Mucosa of rectum (tissue), 2 donors: ENCODE results near the gene IGFL2.
"Not testable (repeated sequence)": the region's sequence is repeated elsewhere in the genome, so short reads cannot be mapped to it uniquely, and the experiment has no call there.

Experiments used
- H3K27ac ChIP-seq, 2 donors: one replicate each; pipeline ENCODE4 v1.7.0; 2013; ENCODE audit warnings: inconsistent platforms in 2 of 2, low read depth in 2 of 2, low read length in 2 of 2
- H3K27me3 ChIP-seq, 2 donors: one replicate each; pipeline ENCODE4 v1.7.0; 2013; ENCODE audit warnings: low read length in 2 of 2; ENCODE audit not compliant: control insufficient read depth in 2 of 2, insufficient read depth in 2 of 2
- H3K36me3 ChIP-seq, 2 donors: one replicate each; pipeline ENCODE4 v1.7.0; 2013; ENCODE audit warnings: low read length in 2 of 2; ENCODE audit not compliant: control insufficient read depth in 2 of 2, insufficient read depth in 2 of 2
- H3K4me1 ChIP-seq, 2 donors: one replicate each; pipeline ENCODE4 v1.7.0; 2013; ENCODE audit warnings: low read length in 2 of 2, mild to moderate bottlenecking in 1 of 2; ENCODE audit not compliant: control insufficient read depth in 2 of 2, insufficient read depth in 2 of 2
- H3K4me3 ChIP-seq, 2 donors: one replicate each; pipeline ENCODE4 v1.7.0; 2013; ENCODE audit warnings: low read length in 2 of 2
- H3K9ac ChIP-seq, 2 donors: one replicate each; pipeline ENCODE4 v1.7.0; 2013; ENCODE audit warnings: low read length in 2 of 2, low read depth in 1 of 2, mild to moderate bottlenecking in 1 of 2
- H3K9me3 ChIP-seq, 2 donors: one replicate each; pipeline ENCODE4 v1.7.0; 2013; ENCODE audit warnings: low read length in 2 of 2; ENCODE audit not compliant: control insufficient read depth in 2 of 2
- donor health status: healthy.
- donor health status: Normal muscosa, but diverticular disease.

Gene IGFL2

DNA sequence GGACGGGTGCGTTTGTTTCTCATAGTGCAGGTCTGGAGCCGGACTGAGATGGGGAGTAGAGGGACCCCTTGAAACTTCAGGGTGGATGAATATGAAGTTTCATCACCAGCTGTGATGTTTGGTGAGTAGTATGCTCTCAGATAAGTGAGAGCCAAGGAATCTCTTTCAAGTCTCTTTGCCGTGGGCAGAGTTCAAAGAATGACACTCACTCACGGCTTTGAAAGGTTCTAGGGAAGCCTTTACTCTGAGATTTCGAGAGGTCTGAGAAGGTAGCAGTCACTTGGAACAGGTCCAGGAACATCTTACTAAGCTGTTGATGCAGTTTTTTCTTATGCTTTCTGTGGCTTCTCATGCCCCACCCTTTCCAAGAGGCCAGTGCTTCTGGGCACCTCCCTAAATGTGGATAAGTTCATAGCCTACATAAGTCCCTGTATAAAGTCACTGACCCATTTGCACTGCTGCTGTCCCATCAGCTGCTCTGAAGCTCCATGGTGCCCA is at the start of gene IGFL2:
TSS of gene IGFL2 (plus strand) at position 448 of the 498 bp plus-strand sequence. CDS start at position 489, 41 bp downstream.
- Histone ChIP-seq H3K9me3 (no peaks in the 10 kb centered on the region), H3K4me3 (no peak within 1 kb of the TSS), H3K36me3 (no peaks in the 10 kb centered on the region), H3K27me3 (no peaks in the 10 kb centered on the region), H3K27ac (no peak within 1 kb of the TSS), H3K9ac (no peak within 1 kb of the TSS), H3K4me1 (peaks cover 0 to 4% of the 10 kb centered on the region in 2 donors)

GRCh38 chr19:46100344-46100743 is 47.7 kb upstream of the IGFL2 start:
- H3K36me3 ChIP-seq: no peaks in the 10 kb centered on the region
- H3K9me3 ChIP-seq: no peaks in the 10 kb centered on the region
- H3K27me3 ChIP-seq: no peaks in the 10 kb centered on the region
- no peak overlapping the region for H3K9ac ChIP-seq
- no peak overlapping the region for H3K27ac ChIP-seq
- no peaks in the 10 kb centered on the region for H3K4me1 ChIP-seq
- no peak overlapping the region for H3K4me3 ChIP-seq

GRCh38 chr19:46101293-46101692 is 46.7 kb upstream of the IGFL2 start:
- Histone ChIP-seq H3K27me3 (no peaks in the 10 kb centered on the region), H3K36me3 (no peaks in the 10 kb centered on the region)

GRCh38 chr19:46102333-46102732 is 45.7 kb upstream of the IGFL2 start:
- not testable (repeated sequence) for H3K27me3 ChIP-seq, H3K9ac ChIP-seq, H3K4me1 ChIP-seq, H3K36me3 ChIP-seq, H3K4me3 ChIP-seq, H3K27ac ChIP-seq, H3K9me3 ChIP-seq

More at GRCh38 chr19:46101293-46101692, 46.7 kb upstream of the IGFL2 start:
- H3K9ac ChIP-seq: no peak overlapping the region
- H3K27ac ChIP-seq: no peak overlapping the region
- H3K9me3 ChIP-seq: no peaks in the 10 kb centered on the region
- H3K4me1 ChIP-seq: no peaks in the 10 kb centered on the region
- no peak overlapping the region for H3K4me3 ChIP-seq

DNA sequence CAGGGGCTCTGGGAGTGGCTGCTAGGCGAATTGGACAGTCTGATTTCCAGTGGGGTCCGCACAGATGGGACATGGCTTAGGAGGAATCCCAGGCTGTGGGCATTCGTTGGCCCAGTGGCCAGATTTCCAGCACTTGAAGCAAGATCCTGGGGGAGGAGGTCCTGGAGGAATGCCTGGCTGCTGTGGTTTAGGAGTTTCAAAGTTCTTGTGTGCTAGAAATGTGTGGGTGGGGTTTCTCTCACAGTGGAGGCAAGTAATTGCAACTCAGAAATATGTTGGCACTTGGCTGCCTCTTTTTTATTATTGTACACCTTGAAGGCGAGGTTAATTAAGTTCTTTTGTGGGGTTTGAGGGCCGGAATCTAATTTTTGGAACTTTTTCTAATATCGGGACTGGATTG is 40.7 kb upstream of the IGFL2 start:
- Histone ChIP-seq H3K4me1 (no peaks in the 10 kb centered on the region), H3K27ac (no peak overlapping the region), H3K27me3 (peaks cover 1 to 10% of the 10 kb centered on the region in 2 donors), H3K9ac (no peak overlapping the region), H3K9me3 (no peaks in the 10 kb centered on the region), H3K4me3 (no peak overlapping the region), H3K36me3 (no peaks in the 10 kb centered on the region)

DNA sequence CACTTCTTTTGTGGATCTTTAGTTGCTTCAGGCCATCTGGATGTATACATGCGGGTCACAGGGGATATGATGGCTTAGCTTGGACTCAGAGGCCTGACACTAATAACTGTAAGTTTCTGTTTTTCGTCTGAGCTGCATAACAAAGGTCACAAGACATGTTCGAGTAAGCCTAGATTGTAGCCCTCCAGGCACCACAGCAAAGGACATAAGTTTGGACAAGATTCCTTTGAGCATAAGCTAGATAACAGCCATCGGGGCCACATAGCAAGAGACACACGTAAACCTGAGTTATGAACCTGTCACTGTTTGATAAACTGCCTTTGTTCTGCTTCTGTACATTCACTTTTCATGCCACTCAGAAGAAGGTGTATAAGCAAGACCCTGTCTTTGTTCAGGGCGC is 38.2 kb upstream of the IGFL2 start:
- peaks cover 5 to 10% of the 10 kb centered on the region in 2 donors for H3K27me3 ChIP-seq

GRCh38 chr19:46111376-46111775 is 36.7 kb upstream of the IGFL2 start:
- H3K27me3 ChIP-seq: peaks cover 5 to 12% of the 10 kb centered on the region in 2 donors
- H3K9ac ChIP-seq: no peak overlapping the region
- no peaks in the 10 kb centered on the region for H3K9me3 ChIP-seq
- no peaks in the 10 kb centered on the region for H3K4me1 ChIP-seq
- H3K27ac ChIP-seq: no peak overlapping the region
- no peak overlapping the region for H3K4me3 ChIP-seq
- no peaks in the 10 kb centered on the region for H3K36me3 ChIP-seq

More for the DNA sequence above, 38.2 kb upstream of the IGFL2 start:
- Histone ChIP-seq H3K4me3 (no peak overlapping the region), H3K36me3 (no peaks in the 10 kb centered on the region), H3K4me1 (no peaks in the 10 kb centered on the region), H3K27ac (no peak overlapping the region), H3K9me3 (no peaks in the 10 kb centered on the region), H3K9ac (no peak overlapping the region)

DNA sequence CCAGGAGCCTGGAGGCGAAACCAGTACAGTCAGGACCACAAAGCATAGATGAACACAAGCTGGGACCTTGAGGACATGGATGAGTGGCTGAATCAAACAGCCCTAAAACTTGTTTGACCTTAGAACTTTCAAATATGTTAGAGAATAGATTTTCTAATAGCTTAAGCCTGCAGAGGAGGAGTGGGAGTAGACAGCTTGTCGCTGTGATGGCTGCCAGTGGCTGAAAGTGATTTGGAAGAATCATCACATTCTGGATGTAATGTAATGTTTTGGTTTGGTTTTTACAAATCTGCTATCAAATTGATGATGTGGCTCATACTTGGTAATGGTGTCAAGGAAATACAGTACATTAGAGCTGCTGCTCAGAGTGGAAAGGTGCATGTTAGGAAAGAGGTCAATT is 35.5 kb upstream of the IGFL2 start:
- Histone ChIP-seq H3K36me3 (no peaks in the 10 kb centered on the region), H3K4me3 (no peak overlapping the region), H3K27me3 (peaks cover 5 to 12% of the 10 kb centered on the region in 2 donors), H3K9me3 (no peaks in the 10 kb centered on the region), H3K27ac (no peak overlapping the region), H3K4me1 (no peaks in the 10 kb centered on the region), H3K9ac (no peak overlapping the region)

- no peak overlapping the region for H3K4me3 ChIP-seq
- H3K27ac ChIP-seq: no peak overlapping the region
- H3K36me3 ChIP-seq: no peaks in the 10 kb centered on the region
- no peak overlapping the region for H3K9ac ChIP-seq
- H3K27me3 ChIP-seq: peaks cover 5 to 12% of the 10 kb centered on the region in 2 donors
- no peaks in the 10 kb centered on the region for H3K4me1 ChIP-seq
- no peaks in the 10 kb centered on the region for H3K9me3 ChIP-seq
Observed at GRCh38 chr19:46113726-46114125, 34.3 kb upstream of the IGFL2 start.

DNA sequence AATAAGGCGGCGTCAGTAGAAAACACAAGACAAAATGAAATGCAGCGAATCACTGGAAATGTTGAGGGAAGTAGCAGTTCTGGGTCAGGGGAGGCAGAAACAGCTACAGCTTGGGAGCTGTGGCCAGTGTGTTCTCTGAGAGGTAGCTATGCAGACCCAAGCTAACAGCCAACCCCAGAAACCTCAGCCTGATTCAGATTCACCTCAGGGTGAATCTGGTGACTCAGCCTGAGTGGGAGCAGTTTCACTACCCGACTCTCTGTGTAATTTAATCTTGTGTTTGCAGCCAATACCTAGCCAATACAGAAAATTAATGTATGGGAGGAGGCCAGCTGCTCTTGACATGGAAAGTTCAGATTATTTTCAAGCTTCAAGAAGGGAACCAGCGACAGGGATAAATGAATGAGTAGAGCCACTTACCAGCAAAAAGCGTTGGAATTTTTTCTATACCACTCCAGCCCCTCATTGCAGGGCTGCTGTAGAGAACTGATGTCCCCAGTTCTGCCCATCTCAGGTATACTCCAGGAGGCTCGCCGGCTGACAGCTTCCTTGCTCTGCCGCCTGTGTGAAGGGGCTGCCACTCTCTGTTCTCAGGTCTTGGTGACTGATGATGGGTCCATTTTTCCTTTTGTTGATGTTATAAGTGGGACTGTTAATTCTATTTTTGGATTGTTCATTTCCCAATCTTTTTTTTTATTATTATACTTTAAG is 32.5 kb upstream of the IGFL2 start:
- Histone ChIP-seq H3K4me1 (no peaks in the 10 kb centered on the region), H3K36me3 (no peaks in the 10 kb centered on the region), H3K27ac (no peak overlapping the region), H3K9ac (no peak overlapping the region), H3K27me3 (peaks cover 5 to 8% of the 10 kb centered on the region in 2 donors), H3K4me3 (no peak overlapping the region), H3K9me3 (no peaks in the 10 kb centered on the region)
